ENCODE results near the gene TCEANC. TPM values are rescaled to one million over a fixed set of nuclear protein-coding genes. Genes with fewer than 3 reads are reported as not detected.
A peak's percentile ranks its signal among the peaks of the same experiment; 100 is the strongest.

The TCEANC gene
- total and polyA plus RNA-seq, 2 of the 4 experiments (the other 2 are of a cell fraction), result 0.99 to 2.5 TPM

DNA sequence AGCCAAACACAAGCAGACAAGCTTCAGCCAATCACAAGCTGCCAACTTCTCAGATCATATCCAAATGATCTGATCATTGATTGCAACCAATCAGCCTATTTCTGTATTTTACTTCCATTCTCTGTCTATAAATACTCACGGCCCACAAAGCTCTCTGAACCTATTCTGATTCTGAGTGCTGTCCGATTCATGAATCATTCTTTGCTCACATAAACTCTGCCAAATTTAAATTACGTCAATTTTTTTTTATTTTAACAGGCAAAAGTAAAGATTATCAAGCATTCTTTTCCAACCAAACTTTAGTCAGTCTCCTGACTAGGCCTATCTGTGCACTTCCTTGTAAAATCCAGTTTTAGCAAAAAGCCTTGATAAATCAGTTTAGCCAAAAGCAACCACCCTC is 1.8 kb upstream of the TCEANC start:
- Histone ChIP-seq H4K8ac (ENCODE audit: low read depth in 2 of 2, low read length in 2 of 2) (no peak overlapping the region), H4K91ac (ENCODE audit: insufficient read depth, low read depth, low read length) (no peak overlapping the region), H3K4me1 (ENCODE audit: control insufficient read depth, insufficient read depth, low read length) (peaks cover 6% of the 10 kb centered on the region), H2BK20ac (ENCODE audit: low read depth, low read length) (peak overlapping the region; percentile 68; the same call in 1 of the 2 replicates), H3K18ac (ENCODE audit: low read depth, low read length) (peak overlapping the region; percentile 47; the same call in 1 of the 2 replicates), H3K9me3 (ENCODE audit: control insufficient read depth, insufficient read depth, low read length) (no peaks in the 10 kb centered on the region), H3K27me3 (ENCODE audit: control insufficient read depth, insufficient read depth, low read length) (no peaks in the 10 kb centered on the region; the same call in 1 of the 2 replicates), H3K4me2 (ENCODE audit: low read depth, low read length) (no peak overlapping the region), H3K4me3 (ENCODE audit: insufficient read depth, low read depth, low read length) (no peak overlapping the region), H3K23ac (ENCODE audit: low read depth, low read length) (no peak overlapping the region), H2AFZ (replicated peaks; ENCODE audit: low read length, poor library complexity) (no peak overlapping the region), H3K79me1 (ENCODE audit: low read depth in 1 of 2, low read length in 2 of 2) (no peaks in the 10 kb centered on the region; a peak in 1 of 4 replicates), H2BK15ac (ENCODE audit: low read depth, low read length) (peak overlapping the region; percentile 54; the same call in 1 of the 3 replicates), H3K14ac (replicated peaks; ENCODE audit: low read depth, low read length) (no peak overlapping the region), H2AK5ac (ENCODE audit: low read depth, low read length) (no peak overlapping the region), H3K36me3 (ENCODE audit: control insufficient read depth, insufficient read depth, low read length) (no peaks in the 10 kb centered on the region), H2BK5ac (ENCODE audit: low read depth, low read length, poor library complexity, severe bottlenecking) (peak overlapping the region; percentile 78), H3K9ac (ENCODE audit: low read depth, low read length) (no peak overlapping the region), H2AK9ac (replicated peaks; ENCODE audit: low read depth, low read length, poor library complexity) (no peak overlapping the region), H3K4ac (ENCODE audit: low read depth, low read length) (peak overlapping the region; percentile 56), H4K20me1 (ENCODE audit: insufficient read depth, low read length) (peaks cover 4% of the 10 kb centered on the region; the same call in 1 of the 2 replicates), H2BK120ac (ENCODE audit: low read depth, low read length) (peak overlapping the region; percentile 62; the same call in 1 of the 2 replicates), H3K9me1 (ENCODE audit: insufficient read depth, low read length) (peaks cover 4% of the 10 kb centered on the region; the same call in 1 of the 2 replicates), H4K5ac (ENCODE audit: low read depth, low read length) (peak overlapping the region; percentile 51; the same call in 1 of the 2 replicates), H3K27ac (ENCODE audit: insufficient read depth, low read length) (no peak overlapping the region; the same call in 1 of the 2 replicates), H3K56ac (ENCODE audit: extremely low read depth, insufficient read depth, low read length) (no peak overlapping the region)
- DNase-seq (peak; percentile 66), ATAC-seq (ENCODE audit: low read depth) (no peak)
- no TSS peak for BruUV-seq (replicated peaks)
- dilution Hi-C loops (cut with HindIII; ENCODE audit: low sequenced_read_pairs, unreplicated experiment) (no loop called here), in situ Hi-C loops (cut with MboI; ENCODE audit: low sequenced_read_pairs) (loop anchor here (5.0 to 10.0 kb wide), 2 partner anchors 376 to 696 kb away; partner anchors contain the start of gene GEMIN8), intact Hi-C loops (cut with micrococcal nuclease) (loop anchor here (5.0 kb wide), 1 partner anchor 679 kb away; no protein-coding TSS in a partner anchor)
- WGBS, 2 experiments (ENCODE audit: extremely low coverage in 2 of 2, insufficient read length in 1 of 2), result no CpG with 5 or more reads among the region's 3 CpGs
- TF ChIP-seq SMC3 (IDR thresholded peaks at IDR 0.05; ENCODE audit: low read depth, low read length) (no peak), RAD21 (IDR thresholded peaks at IDR 0.05; ENCODE audit: low read length) (no peak), RCOR1 (IDR thresholded peaks at IDR 0.05; ENCODE audit: insufficient replicate concordance, low read length) (no peak), BHLHE40 (IDR thresholded peaks at IDR 0.05; ENCODE audit: low read depth, low read length) (no peak)
- TF ChIP-seq, protein P1, sequence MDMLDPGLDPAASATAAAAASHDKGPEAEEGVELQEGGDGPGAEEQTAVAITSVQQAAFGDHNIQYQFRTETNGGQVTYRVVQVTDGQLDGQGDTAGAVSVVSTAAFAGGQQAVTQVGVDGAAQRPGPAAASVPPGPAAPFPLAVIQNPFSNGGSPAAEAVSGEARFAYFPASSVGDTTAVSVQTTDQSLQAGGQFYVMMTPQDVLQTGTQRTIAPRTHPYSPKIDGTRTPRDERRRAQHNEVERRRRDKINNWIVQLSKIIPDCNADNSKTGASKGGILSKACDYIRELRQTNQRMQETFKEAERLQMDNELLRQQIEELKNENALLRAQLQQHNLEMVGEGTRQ (IDR thresholded peaks at IDR 0.05; ENCODE audit: low read depth, low read length), result no peak
- TF ChIP-seq, protein P2, sequence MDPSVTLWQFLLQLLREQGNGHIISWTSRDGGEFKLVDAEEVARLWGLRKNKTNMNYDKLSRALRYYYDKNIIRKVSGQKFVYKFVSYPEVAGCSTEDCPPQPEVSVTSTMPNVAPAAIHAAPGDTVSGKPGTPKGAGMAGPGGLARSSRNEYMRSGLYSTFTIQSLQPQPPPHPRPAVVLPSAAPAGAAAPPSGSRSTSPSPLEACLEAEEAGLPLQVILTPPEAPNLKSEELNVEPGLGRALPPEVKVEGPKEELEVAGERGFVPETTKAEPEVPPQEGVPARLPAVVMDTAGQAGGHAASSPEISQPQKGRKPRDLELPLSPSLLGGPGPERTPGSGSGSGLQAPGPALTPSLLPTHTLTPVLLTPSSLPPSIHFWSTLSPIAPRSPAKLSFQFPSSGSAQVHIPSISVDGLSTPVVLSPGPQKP (IDR thresholded peaks at IDR 0.05; ENCODE audit: borderline replicate concordance, low read depth, low read length), result no peak
- ChIA-PET CTCF (interaction anchor here (1.5 kb wide), 1 partner anchor 144 kb away, joined by 5 read pairs; no protein-coding TSS in a partner anchor), POLR2A (ENCODE audit: unreplicated experiment) (no interaction called here)
